ENCODE results near the gene GPR45. TPM values are rescaled to one million over a fixed set of nuclear protein-coding genes. Genes with fewer than 3 reads are reported as not detected.

GPR45 gene
- total RNA-seq, 4 donors from 2014 or later: not detected

- H3K27me3 ChIP-seq: no peaks in the 10 kb centered on the region
- TF ChIP-seq POLR2A (IDR thresholded peaks at IDR 0.05): no peak
- TF ChIP-seq, protein P1, sequence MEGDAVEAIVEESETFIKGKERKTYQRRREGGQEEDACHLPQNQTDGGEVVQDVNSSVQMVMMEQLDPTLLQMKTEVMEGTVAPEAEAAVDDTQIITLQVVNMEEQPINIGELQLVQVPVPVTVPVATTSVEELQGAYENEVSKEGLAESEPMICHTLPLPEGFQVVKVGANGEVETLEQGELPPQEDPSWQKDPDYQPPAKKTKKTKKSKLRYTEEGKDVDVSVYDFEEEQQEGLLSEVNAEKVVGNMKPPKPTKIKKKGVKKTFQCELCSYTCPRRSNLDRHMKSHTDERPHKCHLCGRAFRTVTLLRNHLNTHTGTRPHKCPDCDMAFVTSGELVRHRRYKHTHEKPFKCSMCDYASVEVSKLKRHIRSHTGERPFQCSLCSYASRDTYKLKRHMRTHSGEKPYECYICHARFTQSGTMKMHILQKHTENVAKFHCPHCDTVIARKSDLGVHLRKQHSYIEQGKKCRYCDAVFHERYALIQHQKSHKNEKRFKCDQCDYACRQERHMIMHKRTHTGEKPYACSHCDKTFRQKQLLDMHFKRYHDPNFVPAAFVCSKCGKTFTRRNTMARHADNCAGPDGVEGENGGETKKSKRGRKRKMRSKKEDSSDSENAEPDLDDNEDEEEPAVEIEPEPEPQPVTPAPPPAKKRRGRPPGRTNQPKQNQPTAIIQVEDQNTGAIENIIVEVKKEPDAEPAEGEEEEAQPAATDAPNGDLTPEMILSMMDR (IDR thresholded peaks at IDR 0.05): no peak
- H3K27ac ChIP-seq: no peak overlapping the region
- H3K4me1 ChIP-seq: no peaks in the 10 kb centered on the region
- H3K4me3 ChIP-seq: no peak overlapping the region
- no peak for DNase-seq
- no peaks in the 10 kb centered on the region for H3K9me3 ChIP-seq
- H3K36me3 ChIP-seq: peaks cover 0 to 80% (median 0%) of the 10 kb centered on the region in 3 donors
Measured at GRCh38 chr2:105269426-105269825, 27.9 kb downstream of the GPR45 start.

DNA sequence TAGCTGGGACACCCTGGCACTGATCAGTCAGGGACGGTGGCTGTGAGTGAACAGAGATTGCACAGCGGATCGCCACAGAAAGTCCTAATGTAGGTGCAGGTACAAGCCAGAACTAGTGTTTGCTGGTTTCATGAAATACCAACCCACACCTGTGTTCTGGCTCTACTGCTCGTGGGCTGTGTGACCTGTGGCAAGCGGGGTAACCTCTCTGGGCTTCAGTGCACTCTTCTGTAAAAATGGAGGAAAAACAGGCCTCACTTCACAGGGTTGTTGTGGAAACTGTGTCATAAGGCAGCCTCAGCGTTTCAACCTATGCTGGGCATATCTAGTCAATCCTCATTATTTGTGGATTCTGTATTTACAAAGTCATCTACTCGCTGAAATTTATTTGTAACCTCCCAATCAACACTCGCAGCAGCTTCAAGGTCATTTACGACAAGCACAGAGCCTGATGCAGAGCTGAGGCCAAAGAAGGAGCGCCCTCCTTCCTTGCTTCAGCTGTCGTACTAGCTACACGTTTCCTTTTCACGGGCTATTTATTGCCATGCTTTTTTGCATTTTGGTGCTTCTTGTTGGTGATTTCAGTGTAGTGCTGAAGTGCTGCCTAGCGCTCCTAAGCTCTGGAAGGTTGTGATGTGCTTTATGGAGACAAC, 30.0 kb downstream of the GPR45 start:
- no peak for DNase-seq
- Histone ChIP-seq H3K27ac (no peak overlapping the region), H3K9me3 (no peaks in the 10 kb centered on the region), H3K27me3 (no peaks in the 10 kb centered on the region), H3K36me3 (peaks cover 0 to 94% (median 0%) of the 10 kb centered on the region in 3 donors), H3K4me3 (no peak overlapping the region), H3K4me1 (no peaks in the 10 kb centered on the region)
- TF ChIP-seq, protein P1 (IDR thresholded peaks at IDR 0.05): no peak
- no peak for TF ChIP-seq POLR2A (IDR thresholded peaks at IDR 0.05)

DNA sequence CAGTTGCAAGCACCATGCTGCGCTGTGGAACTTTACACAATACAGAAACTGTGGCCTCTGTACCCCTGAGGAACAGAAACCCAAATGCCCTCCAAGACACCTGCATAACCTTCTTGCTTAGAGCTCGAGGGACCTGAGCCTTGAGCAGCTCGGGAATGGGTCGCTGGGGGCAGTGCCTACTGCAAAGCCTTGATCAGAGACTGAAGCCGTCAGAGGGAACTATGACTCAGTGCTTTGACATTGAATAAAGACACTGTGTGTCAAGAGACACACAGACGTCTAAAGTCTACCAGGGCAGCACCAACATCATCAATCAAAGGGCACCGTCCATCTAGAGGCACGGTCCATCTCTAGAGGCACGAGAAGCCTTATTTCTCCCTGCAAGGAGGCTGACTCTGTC, 30.6 kb downstream of the GPR45 start:
- no peaks in the 10 kb centered on the region for H3K27me3 ChIP-seq

GRCh38 chr2:105274046-105274445, 32.5 kb downstream of the GPR45 start:
- no peak overlapping the region for H3K27ac ChIP-seq
- H3K4me3 ChIP-seq: no peak overlapping the region
- H3K9me3 ChIP-seq: no peaks in the 10 kb centered on the region
- H3K4me1 ChIP-seq: no peaks in the 10 kb centered on the region
- no peak for TF ChIP-seq POLR2A (IDR thresholded peaks at IDR 0.05)
- TF ChIP-seq, protein P1 (IDR thresholded peaks at IDR 0.05): no peak
- peaks cover 0 to 87% (median 0%) of the 10 kb centered on the region in 3 donors for H3K36me3 ChIP-seq
- DNase-seq: no peak
- H3K27me3 ChIP-seq: no peaks in the 10 kb centered on the region

More for the DNA sequence above, 30.6 kb downstream of the GPR45 start:
- no peak for DNase-seq
- Histone ChIP-seq H3K27ac (no peak overlapping the region), H3K9me3 (no peaks in the 10 kb centered on the region), H3K4me1 (no peaks in the 10 kb centered on the region), H3K36me3 (peaks cover 0 to 93% (median 0%) of the 10 kb centered on the region in 3 donors), H3K4me3 (no peak overlapping the region)
- TF ChIP-seq POLR2A (IDR thresholded peaks at IDR 0.05): no peak
- TF ChIP-seq, protein P1 (IDR thresholded peaks at IDR 0.05): no peak

DNA sequence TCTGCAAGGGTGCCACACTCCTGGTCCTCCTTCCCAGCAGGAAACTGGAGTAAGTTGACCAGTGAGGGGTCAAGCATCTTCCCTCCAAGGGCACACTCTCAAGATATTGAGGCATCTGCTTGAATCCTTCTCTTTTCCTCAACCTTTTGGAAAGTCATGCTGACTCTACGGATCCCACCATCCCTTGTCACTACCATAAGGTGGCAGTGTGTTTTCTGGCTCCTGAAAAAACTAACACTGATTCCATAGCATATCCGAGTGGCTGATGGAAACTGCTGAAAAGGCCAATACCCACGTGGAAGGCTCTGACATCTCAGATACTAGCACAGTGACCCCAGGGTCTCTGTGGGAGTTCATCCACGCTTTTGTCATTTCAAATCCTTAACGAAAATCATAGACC, 37.1 kb downstream of the GPR45 start:
- DNase-seq: no peak
- Histone ChIP-seq H3K4me1 (no peaks in the 10 kb centered on the region), H3K4me3 (no peak overlapping the region), H3K36me3 (peaks cover 0 to 88% (median 0%) of the 10 kb centered on the region in 3 donors), H3K9me3 (no peaks in the 10 kb centered on the region), H3K27me3 (no peaks in the 10 kb centered on the region), H3K27ac (no peak overlapping the region)
- TF ChIP-seq, protein P1 (IDR thresholded peaks at IDR 0.05): no peak
- no peak for TF ChIP-seq POLR2A (IDR thresholded peaks at IDR 0.05)

Data from Peyer's patch (tissue), 4 donors.